ENCODE measurements around the gene GOLT1A. TPM values are rescaled to one million over a fixed set of nuclear protein-coding genes. Genes with fewer than 3 reads are reported as not detected.

GOLT1A gene
- total RNA-seq, 1 donor from 2014 or later: 7.0 TPM

DNA sequence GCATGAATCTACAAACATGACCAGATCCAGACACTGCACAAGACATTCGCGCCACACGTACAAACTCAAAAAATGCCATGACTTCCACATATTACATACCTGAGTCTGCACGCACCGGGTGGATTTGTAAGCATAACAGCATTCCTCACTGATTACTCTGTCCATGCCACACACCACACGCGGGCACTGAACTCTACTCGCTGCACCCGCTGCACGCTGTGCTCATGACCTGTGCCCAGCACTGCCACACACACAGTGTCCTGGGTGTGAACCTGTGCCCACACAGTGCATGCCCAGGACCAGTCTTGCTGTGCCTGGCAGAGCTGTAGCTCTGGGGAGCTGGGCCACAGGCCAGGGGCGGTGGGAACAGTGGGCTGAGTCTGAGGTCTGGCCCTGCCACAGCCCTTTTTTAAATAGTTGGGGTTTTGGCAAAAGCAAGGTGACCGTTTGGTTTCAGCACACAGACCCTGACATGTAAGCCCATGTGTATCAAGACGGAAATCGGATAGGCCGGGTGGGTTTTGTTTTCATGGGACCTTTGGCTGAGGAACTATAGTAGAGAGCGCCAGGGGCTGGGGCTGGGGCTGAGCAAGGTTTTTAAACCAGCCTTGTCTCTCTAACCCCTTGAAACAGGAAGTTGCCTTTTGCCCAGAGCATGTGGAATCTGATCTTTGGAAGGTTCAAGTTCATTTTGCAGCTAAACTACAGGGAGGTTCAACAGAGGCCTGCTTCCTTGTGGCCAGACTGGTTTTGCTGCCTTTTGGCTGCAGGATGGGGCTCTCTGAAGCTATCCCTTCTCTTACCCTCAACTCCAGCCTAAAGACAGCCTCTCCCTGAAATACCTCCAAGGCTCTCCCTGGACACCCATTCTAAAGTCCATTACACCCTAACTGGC lies 12.3 kb upstream of the GOLT1A start:
- no peaks in the 10 kb centered on the region for H3K27me3 Mint-ChIP-seq
- H3K9me3 Mint-ChIP-seq: no peaks in the 10 kb centered on the region
- H3K36me3 Mint-ChIP-seq: peaks cover 13% of the 10 kb centered on the region
- H3K27ac Mint-ChIP-seq: no peak overlapping the region
- peaks cover 15% of the 10 kb centered on the region for H3K4me1 Mint-ChIP-seq (ENCODE audit: unreplicated experiment)
- no peak overlapping the region for H3K4me3 Mint-ChIP-seq
- TF ChIP-seq, protein P1, sequence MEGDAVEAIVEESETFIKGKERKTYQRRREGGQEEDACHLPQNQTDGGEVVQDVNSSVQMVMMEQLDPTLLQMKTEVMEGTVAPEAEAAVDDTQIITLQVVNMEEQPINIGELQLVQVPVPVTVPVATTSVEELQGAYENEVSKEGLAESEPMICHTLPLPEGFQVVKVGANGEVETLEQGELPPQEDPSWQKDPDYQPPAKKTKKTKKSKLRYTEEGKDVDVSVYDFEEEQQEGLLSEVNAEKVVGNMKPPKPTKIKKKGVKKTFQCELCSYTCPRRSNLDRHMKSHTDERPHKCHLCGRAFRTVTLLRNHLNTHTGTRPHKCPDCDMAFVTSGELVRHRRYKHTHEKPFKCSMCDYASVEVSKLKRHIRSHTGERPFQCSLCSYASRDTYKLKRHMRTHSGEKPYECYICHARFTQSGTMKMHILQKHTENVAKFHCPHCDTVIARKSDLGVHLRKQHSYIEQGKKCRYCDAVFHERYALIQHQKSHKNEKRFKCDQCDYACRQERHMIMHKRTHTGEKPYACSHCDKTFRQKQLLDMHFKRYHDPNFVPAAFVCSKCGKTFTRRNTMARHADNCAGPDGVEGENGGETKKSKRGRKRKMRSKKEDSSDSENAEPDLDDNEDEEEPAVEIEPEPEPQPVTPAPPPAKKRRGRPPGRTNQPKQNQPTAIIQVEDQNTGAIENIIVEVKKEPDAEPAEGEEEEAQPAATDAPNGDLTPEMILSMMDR (conservative IDR thresholded peaks at IDR 0.05): no peak
- no peak for DNase-seq (ENCODE audit: extremely low spot score, unreplicated experiment)

DNA sequence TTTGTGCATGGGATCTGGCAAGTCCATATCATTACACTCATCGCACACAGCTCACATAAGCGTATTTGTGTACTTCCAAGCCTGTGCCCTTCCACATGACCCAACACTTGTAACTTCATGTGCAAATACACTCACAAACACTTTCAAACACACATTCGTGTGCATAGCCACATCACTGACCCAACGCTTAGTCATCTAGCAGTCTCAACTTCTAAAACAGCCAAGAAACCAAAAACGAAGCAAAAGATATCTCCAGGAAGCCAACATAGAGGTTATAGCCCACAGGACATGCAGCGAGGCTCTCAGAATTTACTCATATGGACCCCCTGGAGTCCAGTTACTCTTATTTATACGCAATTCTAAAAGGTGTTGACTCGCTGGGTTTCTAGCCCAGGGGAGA lies 10.9 kb upstream of the GOLT1A start:
- TF ChIP-seq, protein P1 (conservative IDR thresholded peaks at IDR 0.05): no peak
- no peak for DNase-seq (ENCODE audit: extremely low spot score, unreplicated experiment)
- Mint-ChIP-seq H3K27ac (no peak overlapping the region), H3K9me3 (no peaks in the 10 kb centered on the region), H3K4me1 (ENCODE audit: unreplicated experiment) (peaks cover 20% of the 10 kb centered on the region), H3K36me3 (peaks cover 6% of the 10 kb centered on the region), H3K4me3 (no peak overlapping the region), H3K27me3 (no peaks in the 10 kb centered on the region)

- no peak overlapping the region for H3K27ac Mint-ChIP-seq
- no peaks in the 10 kb centered on the region for H3K9me3 Mint-ChIP-seq
- H3K4me1 Mint-ChIP-seq (ENCODE audit: unreplicated experiment): peaks cover 20% of the 10 kb centered on the region
- no peaks in the 10 kb centered on the region for H3K27me3 Mint-ChIP-seq
- no peaks in the 10 kb centered on the region for H3K36me3 Mint-ChIP-seq
- DNase-seq (ENCODE audit: extremely low spot score, unreplicated experiment): no peak
- no peak overlapping the region for H3K4me3 Mint-ChIP-seq
- TF ChIP-seq, protein P1 (conservative IDR thresholded peaks at IDR 0.05): no peak
Measured at GRCh38 chr1:204223129-204223860, 9.5 kb upstream of the GOLT1A start.

DNA sequence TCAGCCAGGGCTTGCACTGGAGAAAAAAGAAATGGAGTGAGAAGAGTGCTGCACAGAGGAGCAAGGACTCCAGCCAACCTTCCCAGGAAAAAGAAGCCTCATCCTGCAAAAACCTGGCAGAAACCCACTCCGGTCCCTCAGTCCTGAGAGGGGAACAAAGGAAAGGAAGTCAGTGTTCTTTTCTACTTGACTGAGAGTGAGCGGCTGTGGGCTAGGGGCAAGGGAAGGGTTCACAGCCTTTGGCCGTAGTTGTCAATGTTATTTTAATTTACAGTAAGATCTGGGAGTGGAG lies 8.9 kb upstream of the GOLT1A start:
- DNase-seq (ENCODE audit: extremely low spot score, unreplicated experiment): no peak
- Mint-ChIP-seq H3K4me1 (ENCODE audit: unreplicated experiment) (peaks cover 20% of the 10 kb centered on the region), H3K36me3 (no peaks in the 10 kb centered on the region), H3K4me3 (no peak overlapping the region), H3K9me3 (no peaks in the 10 kb centered on the region), H3K27ac (no peak overlapping the region), H3K27me3 (no peaks in the 10 kb centered on the region)
- TF ChIP-seq, protein P1 (conservative IDR thresholded peaks at IDR 0.05): no peak

- TF ChIP-seq, protein P1 (conservative IDR thresholded peaks at IDR 0.05): no peak
- no peak for DNase-seq (ENCODE audit: extremely low spot score, unreplicated experiment)
- Mint-ChIP-seq H3K4me1 (ENCODE audit: unreplicated experiment) (peaks cover 16% of the 10 kb centered on the region), H3K27ac (no peak overlapping the region), H3K4me3 (no peak overlapping the region), H3K9me3 (no peaks in the 10 kb centered on the region), H3K27me3 (no peaks in the 10 kb centered on the region), H3K36me3 (no peaks in the 10 kb centered on the region)
Measured at GRCh38 chr1:204222006-204222763, 8.4 kb upstream of the GOLT1A start.
